ENCODE measurements around the gene ADAT3. TPM values are rescaled to one million over a fixed set of nuclear protein-coding genes. Genes with fewer than 3 reads are reported as not detected.

Gene ADAT3
- total and polyA plus RNA-seq, 4 donors = 4.0 to 11.9 (median 6.8) TPM

GRCh38 chr19:1868971-1869370 is 36.2 kb upstream of the ADAT3 start:
- H3K4me3 ChIP-seq = no peak overlapping the region
- no peak for ATAC-seq (ENCODE audit: insufficient read depth, low FRiP score)

GRCh38 chr19:1871140-1871597 is 34.0 kb upstream of the ADAT3 start:
- Histone ChIP-seq H3K36me3 (ENCODE audit: control insufficient read depth in 4 of 4, insufficient read depth in 4 of 4, low read length in 4 of 4) (peaks cover 0 to 19% (median 0%) of the 10 kb centered on the region in 4 donors), H3K9me3 (ENCODE audit: control insufficient read depth in 4 of 4, insufficient read depth in 3 of 4, low read length in 3 of 4) (no peaks in the 10 kb centered on the region), H3K4me3 (no peak overlapping the region), H3K27me3 (ENCODE audit: control insufficient read depth in 3 of 3, insufficient read depth in 3 of 3, low read length in 2 of 3) (no peaks in the 10 kb centered on the region), H3K9ac (ENCODE audit: insufficient read depth in 1 of 2, low read length in 2 of 2) (no peak overlapping the region), H3K4me1 (ENCODE audit: control insufficient read depth in 5 of 5, insufficient read depth in 5 of 5, low read length in 5 of 5) (peaks cover 3 to 27% (median 12%) of the 10 kb centered on the region in 5 donors), H3K27ac (ENCODE audit: low read depth in 1 of 2, low read length in 1 of 2) (no peak overlapping the region)
- TF ChIP-seq CTCF (IDR thresholded peaks at IDR 0.05; ENCODE audit: control extremely low read depth, extremely low read depth) = no peak
- ATAC-seq (ENCODE audit: insufficient read depth, low FRiP score) = no peak
- peak in 1 of 3 donors; percentile 10 for DNase-seq
- WGBS, 2 donors = 78 to 82% methylated on average over 15 of the region's 15 CpGs

More at GRCh38 chr19:1868971-1869370, 36.2 kb upstream of the ADAT3 start:
- no peaks in the 10 kb centered on the region for H3K9me3 ChIP-seq (ENCODE audit: control insufficient read depth in 4 of 4, insufficient read depth in 3 of 4, low read length in 3 of 4)
- no peak for TF ChIP-seq CTCF (IDR thresholded peaks at IDR 0.05; ENCODE audit: control extremely low read depth, extremely low read depth)
- no peaks in the 10 kb centered on the region for H3K27me3 ChIP-seq (ENCODE audit: control insufficient read depth in 3 of 3, insufficient read depth in 3 of 3, low read length in 2 of 3)
- H3K4me1 ChIP-seq (ENCODE audit: control insufficient read depth in 5 of 5, insufficient read depth in 5 of 5, low read length in 5 of 5) = peaks cover under 1 to 18% (median 12%) of the 10 kb centered on the region in 5 donors
- no peak for DNase-seq
- H3K36me3 ChIP-seq (ENCODE audit: control insufficient read depth in 4 of 4, insufficient read depth in 4 of 4, low read length in 4 of 4) = peaks cover 0 to 19% (median 0%) of the 10 kb centered on the region in 4 donors
- H3K27ac ChIP-seq (ENCODE audit: low read depth in 1 of 2, low read length in 1 of 2) = no peak overlapping the region
- H3K9ac ChIP-seq (ENCODE audit: insufficient read depth in 1 of 2, low read length in 2 of 2) = no peak overlapping the region
- WGBS, 2 donors = 81 to 83% methylated on average over 7 of the region's 7 CpGs

- no peak for ATAC-seq (ENCODE audit: insufficient read depth, low FRiP score)
- H3K9me3 ChIP-seq (ENCODE audit: control insufficient read depth in 4 of 4, insufficient read depth in 3 of 4, low read length in 3 of 4) = no peaks in the 10 kb centered on the region
- H3K4me1 ChIP-seq (ENCODE audit: control insufficient read depth in 5 of 5, insufficient read depth in 5 of 5, low read length in 5 of 5) = peaks cover 3 to 31% (median 12%) of the 10 kb centered on the region in 5 donors
- DNase-seq = no peak
- no peak overlapping the region for H3K4me3 ChIP-seq
- 87 to 89% methylated on average over 13 of the region's 13 CpGs for WGBS, 2 donors
- peaks cover 0 to 19% (median 0%) of the 10 kb centered on the region in 4 donors for H3K36me3 ChIP-seq (ENCODE audit: control insufficient read depth in 4 of 4, insufficient read depth in 4 of 4, low read length in 4 of 4)
- peak overlapping the region in 1 of 2 donors; percentile 16 for H3K27ac ChIP-seq (ENCODE audit: low read depth in 1 of 2, low read length in 1 of 2)
- H3K27me3 ChIP-seq (ENCODE audit: control insufficient read depth in 3 of 3, insufficient read depth in 3 of 3, low read length in 2 of 3) = no peaks in the 10 kb centered on the region
- H3K9ac ChIP-seq (ENCODE audit: insufficient read depth in 1 of 2, low read length in 2 of 2) = no peak overlapping the region
- TF ChIP-seq CTCF (IDR thresholded peaks at IDR 0.05; ENCODE audit: control extremely low read depth, extremely low read depth) = no peak
Measured at GRCh38 chr19:1871630-1872029, 33.6 kb upstream of the ADAT3 start.
